Upper lobe of left lung (tissue), 4 donors: ENCODE results near the gene HCK.

Experiments used
- POLR2A ChIP-seq, 4 donors: fragments of 450-650 bp; IDR thresholded peaks; one replicate each; pipeline ENCODE4 v1.5.1; 2016 to 2017; ENCODE audit warnings: antibody characterized with exemption in 4 of 4, mild to moderate bottlenecking in 2 of 4
- POLR2AphosphoS5 ChIP-seq, 2 donors: sonication (generic); formaldehyde crosslinking; IDR thresholded peaks; one replicate each; pipeline ENCODE4 v1.5.1; 2017; ENCODE audit warnings: antibody characterized with exemption in 2 of 2
- TF ChIP-seq, protein P1 (sequence below), 6 experiments: fragments of 450-650 bp in 4 of 6; fragments of 200-600 bp in 2 of 6; sonication (generic) in 2 of 6; IDR thresholded peaks; one replicate each; pipeline ENCODE4 v1.5.1; 2016 to 2019; ENCODE audit warnings: antibody characterized with exemption in 6 of 6

DNA sequence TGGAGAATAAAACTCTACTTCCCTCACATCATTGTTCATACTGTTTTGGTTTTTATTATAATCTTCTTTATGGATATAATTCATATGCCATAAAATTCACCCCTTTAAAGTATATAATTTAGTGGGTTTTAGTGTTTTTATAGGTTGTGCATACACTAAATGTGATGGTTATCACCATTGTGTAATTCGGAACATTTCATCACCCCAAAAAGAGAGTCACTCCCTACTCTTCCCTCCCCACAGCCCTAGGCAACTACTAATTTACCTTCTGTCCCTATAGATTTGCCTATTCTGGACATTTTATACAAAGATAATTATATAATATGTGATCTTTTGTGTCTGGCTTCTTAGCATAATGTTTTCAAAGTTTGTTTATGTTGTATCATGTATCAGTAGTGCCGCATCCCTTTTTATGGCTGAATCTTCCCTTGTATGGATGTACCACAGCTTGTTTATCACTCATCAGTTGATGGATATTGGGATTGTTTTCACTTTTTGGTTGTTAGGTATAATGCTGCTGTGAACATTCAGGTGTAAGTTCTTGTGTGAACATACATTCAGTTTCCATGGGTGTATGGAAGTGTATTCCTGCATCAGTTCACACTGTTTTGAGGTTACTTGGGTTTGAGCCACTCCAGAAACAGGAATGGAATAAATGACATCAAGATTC is 61.7 kb downstream of the HCK start:
- TF ChIP-seq POLR2A (IDR thresholded peaks at IDR 0.05) (no peak), POLR2AphosphoS5 (IDR thresholded peaks at IDR 0.05) (no peak)
- TF ChIP-seq, protein P1, sequence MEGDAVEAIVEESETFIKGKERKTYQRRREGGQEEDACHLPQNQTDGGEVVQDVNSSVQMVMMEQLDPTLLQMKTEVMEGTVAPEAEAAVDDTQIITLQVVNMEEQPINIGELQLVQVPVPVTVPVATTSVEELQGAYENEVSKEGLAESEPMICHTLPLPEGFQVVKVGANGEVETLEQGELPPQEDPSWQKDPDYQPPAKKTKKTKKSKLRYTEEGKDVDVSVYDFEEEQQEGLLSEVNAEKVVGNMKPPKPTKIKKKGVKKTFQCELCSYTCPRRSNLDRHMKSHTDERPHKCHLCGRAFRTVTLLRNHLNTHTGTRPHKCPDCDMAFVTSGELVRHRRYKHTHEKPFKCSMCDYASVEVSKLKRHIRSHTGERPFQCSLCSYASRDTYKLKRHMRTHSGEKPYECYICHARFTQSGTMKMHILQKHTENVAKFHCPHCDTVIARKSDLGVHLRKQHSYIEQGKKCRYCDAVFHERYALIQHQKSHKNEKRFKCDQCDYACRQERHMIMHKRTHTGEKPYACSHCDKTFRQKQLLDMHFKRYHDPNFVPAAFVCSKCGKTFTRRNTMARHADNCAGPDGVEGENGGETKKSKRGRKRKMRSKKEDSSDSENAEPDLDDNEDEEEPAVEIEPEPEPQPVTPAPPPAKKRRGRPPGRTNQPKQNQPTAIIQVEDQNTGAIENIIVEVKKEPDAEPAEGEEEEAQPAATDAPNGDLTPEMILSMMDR (IDR thresholded peaks at IDR 0.05), result no peak
